Osteocyte (in vitro differentiated cells): ENCODE data around the gene ZDHHC16. TPM values are rescaled to one million over a fixed set of nuclear protein-coding genes. Genes with fewer than 3 reads are reported as not detected.
A peak's percentile ranks its signal among the peaks of the same experiment; 100 is the strongest.

Experiments used
- DNase-seq: peaks from one replicate; pipeline ENCODE4 v3.0.0; 2021; ENCODE audit warnings: mixed read lengths; ENCODE audit not compliant: unreplicated experiment; ENCODE audit errors: extremely low spot score
- H3K27ac Mint-ChIP-seq: one replicate; pipeline ENCODE4 v1.8.0; 2021; ENCODE audit warnings: mild to moderate bottlenecking, mixed read lengths; ENCODE audit not compliant: unreplicated experiment
- H3K27me3 Mint-ChIP-seq: one replicate; pipeline ENCODE4 v1.8.0; 2021; ENCODE audit warnings: mixed read lengths; ENCODE audit not compliant: unreplicated experiment
- H3K36me3 Mint-ChIP-seq: one replicate; pipeline ENCODE4 v1.8.0; 2021; ENCODE audit warnings: mixed read lengths; ENCODE audit not compliant: unreplicated experiment
- H3K4me1 Mint-ChIP-seq: one replicate; pipeline ENCODE4 v1.8.0; 2021; ENCODE audit warnings: mixed read lengths; ENCODE audit not compliant: unreplicated experiment
- H3K4me3 Mint-ChIP-seq: one replicate; pipeline ENCODE4 v1.8.0; 2021; ENCODE audit warnings: mild to moderate bottlenecking, moderate library complexity, mixed read lengths; ENCODE audit not compliant: unreplicated experiment
- H3K9me3 Mint-ChIP-seq: one replicate; pipeline ENCODE4 v1.8.0; 2021; ENCODE audit warnings: mixed read lengths; ENCODE audit not compliant: unreplicated experiment
- CTCF ChIP-seq: fragments of 200-600 bp; sonication (generic); IDR thresholded peaks from 2 replicates; pipeline ENCODE4 v1.5.0; 2021; ENCODE audit warnings: antibody characterized with exemption, mild to moderate bottlenecking, moderate library complexity
- total RNA-seq: library from RNA; stranded (reverse); gene quantifications from 2 replicates; pipeline ENCODE4 v1.2.1, GENCODE V29; 2021

Gene ZDHHC16
- total RNA-seq, 1 donor from 2014 or later = 46.9 TPM

- peak; percentile 69 for TF ChIP-seq CTCF
- Mint-ChIP-seq H3K4me3 (peak within 1 kb of the TSS; percentile 88), H3K9me3 (no peaks in the 10 kb centered on the region), H3K4me1 (peaks cover 27% of the 10 kb centered on the region), H3K36me3 (peaks cover 11% of the 10 kb centered on the region), H3K27me3 (no peaks in the 10 kb centered on the region), H3K27ac (peak within 1 kb of the TSS; percentile 93)
- DNase-seq = peak; percentile 99
Measured at GRCh38 chr10:97425964-97426775, 19.8 kb upstream of the ZDHHC16 start, which contains the start of gene PGAM1. PGAM1 (plus strand) TSS chr10:97426191; CDS start chr10:97426308, 117 bp downstream.

GRCh38 chr10:97426776-97427570 is 19.0 kb upstream of the ZDHHC16 start:
- H3K27me3 Mint-ChIP-seq = no peaks in the 10 kb centered on the region
- peak overlapping the region; percentile 88 for H3K4me3 Mint-ChIP-seq
- H3K4me1 Mint-ChIP-seq = peaks cover 27% of the 10 kb centered on the region
- H3K36me3 Mint-ChIP-seq = peaks cover 17% of the 10 kb centered on the region
- no peaks in the 10 kb centered on the region for H3K9me3 Mint-ChIP-seq
- no peak for DNase-seq
- TF ChIP-seq CTCF = no peak
- H3K27ac Mint-ChIP-seq = peak overlapping the region; percentile 80

GRCh38 chr10:97427571-97428179 is 18.3 kb upstream of the ZDHHC16 start:
- Mint-ChIP-seq H3K27me3 (no peaks in the 10 kb centered on the region), H3K27ac (peak overlapping the region; percentile 80), H3K4me3 (peak overlapping the region; percentile 88), H3K4me1 (peaks cover 27% of the 10 kb centered on the region), H3K36me3 (peaks cover 20% of the 10 kb centered on the region), H3K9me3 (no peaks in the 10 kb centered on the region)
- DNase-seq = no peak
- no peak for TF ChIP-seq CTCF

- Mint-ChIP-seq H3K27ac (peak overlapping the region; percentile 66), H3K36me3 (peaks cover 20% of the 10 kb centered on the region), H3K4me1 (peaks cover 22% of the 10 kb centered on the region), H3K27me3 (no peaks in the 10 kb centered on the region), H3K4me3 (peak overlapping the region; percentile 69), H3K9me3 (no peaks in the 10 kb centered on the region)
- DNase-seq = no peak
- TF ChIP-seq CTCF = no peak
Measured at GRCh38 chr10:97428572-97428981, 17.4 kb upstream of the ZDHHC16 start.
